COLO668 (cell line): ENCODE data around the gene PRR3.
A peak's percentile ranks its signal among the peaks of the same experiment; 100 is the strongest.
"Not testable (repeated sequence)": the region's sequence is repeated elsewhere in the genome, so short reads cannot be mapped to it uniquely, and the experiment has no call there.

Source experiments
- DNase-seq: peaks from one replicate; lab custom pipeline; 2025; ENCODE audit not compliant: unreplicated experiment; lab: John Stamatoyannopoulos, UW

The PRR3 gene

GRCh38 chr6:30556906-30557682 lies at the start of gene PRR3:
PRR3 (plus strand) TSS chr6:30557295; CDS start chr6:30557345, 50 bp downstream.
- DNase-seq, result peak; percentile 78

DNA sequence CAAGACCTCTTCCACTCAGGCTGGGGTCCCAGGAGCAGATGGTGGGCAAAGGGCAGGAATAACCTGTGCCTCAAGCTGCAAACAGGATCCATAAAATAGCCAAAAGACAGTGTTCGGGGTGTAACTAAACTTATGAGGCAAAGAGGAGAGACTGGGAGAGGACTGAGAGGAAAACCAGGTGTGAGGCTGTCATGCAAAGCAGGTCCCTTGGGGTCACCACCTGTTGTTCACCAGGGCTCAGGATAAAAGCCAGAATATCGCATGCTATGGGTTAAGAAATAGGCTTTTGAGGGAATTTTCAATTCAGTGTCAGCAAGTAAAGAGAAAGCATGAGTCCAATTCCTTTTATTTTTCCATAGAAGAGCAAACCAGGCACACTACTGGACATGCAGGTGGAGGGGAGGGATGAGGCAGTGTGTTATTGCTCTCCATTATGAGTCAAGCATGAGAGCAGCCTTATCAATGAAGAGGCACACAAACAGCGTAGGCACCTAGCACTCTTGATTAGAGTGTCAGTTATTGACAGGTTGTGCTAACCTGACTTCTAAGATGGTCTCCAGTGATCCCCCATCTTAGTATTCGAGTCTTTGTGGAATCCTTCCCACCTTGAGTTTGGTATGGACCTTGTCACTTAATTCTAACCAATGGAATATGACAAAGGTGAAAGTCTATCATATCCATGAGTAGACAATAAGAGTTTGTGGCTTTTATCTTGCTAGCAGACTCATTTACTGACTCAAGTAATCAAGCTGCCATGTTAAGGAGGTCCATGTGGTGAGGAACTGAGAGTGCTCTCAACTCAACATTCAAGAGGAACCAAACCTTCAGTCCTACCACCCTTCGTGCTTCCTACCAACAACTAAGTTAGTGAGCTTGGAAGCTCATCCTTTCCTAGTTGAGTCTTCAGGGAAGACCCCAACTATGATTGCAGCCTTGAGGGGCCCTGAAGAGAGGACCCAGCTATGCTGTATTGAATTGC lies 49.0 kb upstream of the PRR3 start:
- no peak for DNase-seq

DNA sequence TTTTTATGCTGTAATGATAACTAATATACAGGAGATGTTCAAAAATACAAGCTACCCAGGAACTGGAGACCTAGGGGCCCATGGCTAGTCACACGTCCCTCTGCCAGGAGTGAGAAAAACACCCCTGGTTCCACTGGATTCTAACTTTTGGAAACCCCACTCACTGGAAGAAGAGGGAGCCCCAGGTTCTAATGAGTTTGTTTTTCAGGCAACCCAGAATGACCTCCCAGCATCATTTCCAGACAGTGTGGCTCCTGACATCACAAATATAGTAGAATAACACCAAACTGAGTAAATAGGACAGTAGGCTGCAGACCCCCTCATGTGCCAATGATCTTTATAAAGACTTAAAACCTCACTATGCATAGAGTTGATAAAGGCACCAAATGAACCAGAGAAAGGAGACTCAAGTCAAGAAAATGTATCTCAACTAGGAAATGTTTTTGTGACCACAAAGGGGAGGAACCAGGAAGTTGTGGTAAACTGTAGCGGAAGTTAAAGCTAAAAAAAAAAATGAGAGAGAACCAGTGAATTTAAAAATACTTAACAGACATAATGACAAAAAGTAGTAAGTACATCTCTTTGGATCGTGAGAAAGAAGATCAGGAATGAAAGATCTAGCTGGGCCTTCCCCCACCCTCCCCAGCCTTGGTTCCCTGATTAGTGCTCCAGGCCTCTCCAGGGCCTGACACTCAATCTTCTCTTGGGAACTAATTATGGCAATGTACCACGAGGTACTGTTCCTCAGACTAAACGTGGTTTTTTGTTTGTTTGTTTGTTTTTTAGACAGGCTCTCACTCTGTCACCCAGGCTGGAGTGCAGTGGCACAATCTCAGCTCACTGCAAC lies 48.0 kb upstream of the PRR3 start:
- no peak for DNase-seq

GRCh38 chr6:30510419-30511168 lies 46.5 kb upstream of the PRR3 start:
- DNase-seq, result no peak

- DNase-seq, result no peak
These were observed 45.9 kb upstream of the PRR3 start for GRCh38 chr6:30511169-30511546.

DNA sequence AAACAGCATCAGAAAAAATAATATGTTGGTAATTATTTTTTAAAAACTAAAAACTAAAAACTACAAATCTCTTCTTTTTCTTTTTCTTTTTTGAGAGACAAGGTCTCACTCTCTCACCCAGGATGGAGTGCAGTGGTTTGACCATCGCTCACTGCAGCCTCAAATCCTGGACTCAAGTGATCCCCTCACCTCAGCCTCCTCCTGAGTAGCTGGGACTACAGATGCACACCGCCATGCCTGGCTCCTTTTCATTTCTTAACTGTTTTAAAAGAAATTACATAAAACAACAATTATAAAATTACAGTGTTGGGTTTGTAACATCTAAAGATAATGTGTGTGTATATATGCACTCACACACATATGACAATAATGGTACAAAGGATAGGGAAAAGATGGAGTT lies 43.6 kb upstream of the PRR3 start:
- DNase-seq, result no peak

- no peak for DNase-seq
These were observed 42.0 kb upstream of the PRR3 start for GRCh38 chr6:30515106-30515505.

DNA sequence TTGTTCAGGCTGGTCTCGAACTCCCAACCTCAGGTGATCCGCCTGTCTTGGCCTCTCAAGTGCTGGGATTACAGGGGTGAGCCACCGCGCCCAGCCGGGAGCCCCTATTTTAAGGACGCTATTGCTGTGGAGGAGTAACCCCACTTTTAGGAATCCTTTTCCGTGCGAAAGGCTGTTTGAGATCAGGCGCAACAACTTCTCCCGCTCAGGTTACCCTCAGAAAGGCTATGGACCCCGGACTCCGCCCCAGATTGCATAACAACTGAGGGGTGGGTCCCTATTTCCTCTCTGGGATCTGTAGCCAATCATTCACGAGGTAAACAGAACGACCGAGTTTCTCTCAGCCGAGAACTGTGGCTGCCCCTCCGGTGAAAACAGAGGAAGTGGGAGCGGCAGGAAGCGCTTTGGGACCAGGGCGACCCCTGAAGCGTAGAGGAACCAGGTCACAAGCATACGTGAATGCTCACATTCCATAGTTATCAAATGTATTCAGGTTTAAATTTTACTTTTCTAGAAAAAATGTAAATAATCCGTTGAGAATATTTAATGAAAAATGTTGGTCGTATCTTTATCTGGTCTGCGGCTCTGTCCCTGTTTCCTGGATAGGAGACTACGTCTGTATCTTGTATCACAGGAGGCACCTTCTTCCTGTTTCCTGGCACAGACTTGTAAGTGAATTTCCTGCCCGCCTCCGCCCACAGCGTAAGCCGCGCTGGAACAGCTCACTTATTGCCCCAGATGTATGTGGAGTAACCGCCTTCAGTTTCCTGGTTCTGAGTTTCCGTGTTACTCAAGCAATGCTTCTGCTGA lies 40.9 kb upstream of the PRR3 start:
- no peak for DNase-seq

GRCh38 chr6:30516754-30517076 lies 40.4 kb upstream of the PRR3 start:
- DNase-seq, result not testable (repeated sequence)

- DNase-seq, result not testable (repeated sequence)
These were observed 39.2 kb upstream of the PRR3 start for GRCh38 chr6:30517767-30518504.

DNA sequence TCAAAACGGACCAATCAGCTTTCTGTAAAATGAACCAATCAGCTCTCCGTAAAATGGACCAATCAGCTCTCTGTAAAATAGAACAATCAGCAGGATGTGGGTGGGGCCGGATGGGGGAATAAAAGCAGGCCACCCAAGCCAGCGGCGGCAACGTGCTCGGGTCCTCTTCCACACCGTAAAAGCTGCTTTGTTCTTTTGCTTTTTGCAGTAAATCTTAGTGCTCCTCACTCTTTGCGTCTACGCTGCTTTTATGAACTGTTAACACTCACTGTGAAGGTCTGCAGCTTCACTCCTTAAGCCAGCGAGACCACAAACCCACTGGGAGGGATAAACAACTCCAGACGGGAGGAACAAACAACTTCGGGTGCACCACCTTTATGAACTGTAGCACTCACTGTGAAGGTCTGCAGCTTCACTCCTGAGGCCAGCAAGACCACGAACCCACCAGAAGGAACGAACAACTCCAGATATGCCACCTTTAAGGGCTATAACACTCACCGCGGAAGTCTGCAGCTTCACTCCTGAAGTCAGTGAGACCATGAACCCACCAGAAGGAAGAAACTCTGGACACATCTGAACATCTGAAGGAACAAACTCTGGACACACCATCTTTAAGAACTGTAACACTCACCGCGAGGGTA lies 38.5 kb upstream of the PRR3 start:
- DNase-seq, result not testable (repeated sequence)

GRCh38 chr6:30520522-30520921 lies 36.6 kb upstream of the PRR3 start:
- no peak for DNase-seq

DNA sequence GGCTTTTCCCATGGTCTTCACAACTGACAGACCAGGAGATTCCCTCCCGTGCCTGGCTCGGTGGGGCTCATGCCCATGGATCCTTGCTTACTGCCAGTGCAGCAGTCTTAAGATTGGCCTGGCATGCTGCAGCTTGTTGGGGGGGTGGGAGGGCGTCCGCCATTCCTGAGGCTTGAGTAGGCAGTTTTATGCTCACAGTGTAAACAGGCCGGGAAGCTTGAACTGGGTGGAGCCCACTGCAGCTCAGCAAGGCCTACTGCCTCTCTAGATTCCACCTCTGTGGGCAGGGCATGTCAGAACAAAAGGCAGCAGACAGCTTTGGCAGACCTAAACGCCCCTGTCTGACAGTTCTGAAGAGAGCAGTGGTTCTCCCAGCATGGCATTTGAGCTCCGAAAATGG lies 36.0 kb upstream of the PRR3 start:
- not testable (repeated sequence) for DNase-seq

GRCh38 chr6:30521952-30522351 lies 35.1 kb upstream of the PRR3 start:
- not testable (repeated sequence) for DNase-seq

- not testable (repeated sequence) for DNase-seq
These were observed 30.7 kb upstream of the PRR3 start for GRCh38 chr6:30526444-30526843.

GRCh38 chr6:30529349-30529875 lies 27.7 kb upstream of the PRR3 start:
- DNase-seq, result not testable (repeated sequence)

GRCh38 chr6:30530014-30530413 lies 27.1 kb upstream of the PRR3 start:
- DNase-seq, result no peak
